ENCODE measurements around the gene KCNK2. TPM values are rescaled to one million over a fixed set of nuclear protein-coding genes. Genes with fewer than 3 reads are reported as not detected.

KCNK2 gene
- total RNA-seq, 1 donor from 2014 or later, result 4.8 TPM

- H3K4me1 Mint-ChIP-seq, result peaks cover 6% of the 10 kb centered on the region
- H3K27me3 Mint-ChIP-seq (ENCODE audit: low read depth), result peaks cover 70% of the 10 kb centered on the region
- no peaks in the 10 kb centered on the region for H3K36me3 Mint-ChIP-seq (ENCODE audit: low read depth)
- DNase-seq (ENCODE audit: low read depth, low spot score), result no peak
- TF ChIP-seq, protein P1, sequence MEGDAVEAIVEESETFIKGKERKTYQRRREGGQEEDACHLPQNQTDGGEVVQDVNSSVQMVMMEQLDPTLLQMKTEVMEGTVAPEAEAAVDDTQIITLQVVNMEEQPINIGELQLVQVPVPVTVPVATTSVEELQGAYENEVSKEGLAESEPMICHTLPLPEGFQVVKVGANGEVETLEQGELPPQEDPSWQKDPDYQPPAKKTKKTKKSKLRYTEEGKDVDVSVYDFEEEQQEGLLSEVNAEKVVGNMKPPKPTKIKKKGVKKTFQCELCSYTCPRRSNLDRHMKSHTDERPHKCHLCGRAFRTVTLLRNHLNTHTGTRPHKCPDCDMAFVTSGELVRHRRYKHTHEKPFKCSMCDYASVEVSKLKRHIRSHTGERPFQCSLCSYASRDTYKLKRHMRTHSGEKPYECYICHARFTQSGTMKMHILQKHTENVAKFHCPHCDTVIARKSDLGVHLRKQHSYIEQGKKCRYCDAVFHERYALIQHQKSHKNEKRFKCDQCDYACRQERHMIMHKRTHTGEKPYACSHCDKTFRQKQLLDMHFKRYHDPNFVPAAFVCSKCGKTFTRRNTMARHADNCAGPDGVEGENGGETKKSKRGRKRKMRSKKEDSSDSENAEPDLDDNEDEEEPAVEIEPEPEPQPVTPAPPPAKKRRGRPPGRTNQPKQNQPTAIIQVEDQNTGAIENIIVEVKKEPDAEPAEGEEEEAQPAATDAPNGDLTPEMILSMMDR (conservative IDR thresholded peaks at IDR 0.05), result no peak
- no peak overlapping the region for H3K27ac Mint-ChIP-seq (ENCODE audit: unreplicated experiment)
- H3K9me3 Mint-ChIP-seq, result no peaks in the 10 kb centered on the region
- peak overlapping the region; percentile 58 for H3K4me3 Mint-ChIP-seq
Observed at GRCh38 chr1:215081661-215082531, 641 bp upstream of the KCNK2 start.

GRCh38 chr1:215083383-215083961 lies 935 bp downstream of the KCNK2 start:
- peak overlapping the region; percentile 96 for H3K4me3 Mint-ChIP-seq
- DNase-seq (ENCODE audit: low read depth, low spot score), result peak; percentile 25
- peaks cover 6% of the 10 kb centered on the region for H3K4me1 Mint-ChIP-seq
- peaks cover 70% of the 10 kb centered on the region for H3K27me3 Mint-ChIP-seq (ENCODE audit: low read depth)
- TF ChIP-seq, protein P1 (conservative IDR thresholded peaks at IDR 0.05), result no peak
- peak overlapping the region; percentile 69 for H3K27ac Mint-ChIP-seq (ENCODE audit: unreplicated experiment)
- H3K9me3 Mint-ChIP-seq, result no peaks in the 10 kb centered on the region
- no peaks in the 10 kb centered on the region for H3K36me3 Mint-ChIP-seq (ENCODE audit: low read depth)

DNA sequence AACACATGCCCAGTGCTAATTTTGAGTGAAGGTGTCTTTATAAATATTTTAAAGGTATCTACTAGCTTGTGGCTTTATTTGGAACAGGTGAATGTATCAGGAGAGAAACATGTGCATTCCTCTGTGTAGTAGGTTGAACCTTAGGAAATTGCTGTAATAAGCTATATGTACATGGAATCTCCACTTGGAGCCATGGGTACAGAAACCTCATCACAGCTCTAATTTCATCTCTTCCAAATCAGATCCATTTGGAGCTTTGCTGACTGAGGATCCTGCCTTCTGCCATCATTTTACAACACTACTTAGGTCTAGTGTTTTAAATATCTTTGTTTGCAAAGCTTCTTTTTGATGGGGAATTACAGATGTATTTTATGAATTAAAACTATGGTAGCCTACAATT lies 2.1 kb downstream of the KCNK2 start:
- Mint-ChIP-seq H3K4me1 (peaks cover 6% of the 10 kb centered on the region), H3K27ac (ENCODE audit: unreplicated experiment) (no peak overlapping the region), H3K27me3 (ENCODE audit: low read depth) (peaks cover 65% of the 10 kb centered on the region), H3K36me3 (ENCODE audit: low read depth) (no peaks in the 10 kb centered on the region), H3K4me3 (peak overlapping the region; percentile 96), H3K9me3 (no peaks in the 10 kb centered on the region)
- TF ChIP-seq, protein P1 (conservative IDR thresholded peaks at IDR 0.05), result no peak
- DNase-seq (ENCODE audit: low read depth, low spot score), result no peak

- DNase-seq (ENCODE audit: low read depth, low spot score), result no peak
- Mint-ChIP-seq H3K27ac (ENCODE audit: unreplicated experiment) (no peak overlapping the region), H3K9me3 (no peaks in the 10 kb centered on the region), H3K4me1 (peaks cover 6% of the 10 kb centered on the region), H3K4me3 (peak overlapping the region; percentile 2), H3K36me3 (ENCODE audit: low read depth) (no peaks in the 10 kb centered on the region), H3K27me3 (ENCODE audit: low read depth) (peaks cover 35% of the 10 kb centered on the region)
- TF ChIP-seq, protein P1 (conservative IDR thresholded peaks at IDR 0.05), result no peak
Observed at GRCh38 chr1:215087603-215088002, 5.1 kb downstream of the KCNK2 start.

GRCh38 chr1:215094381-215094780 lies 11.8 kb downstream of the KCNK2 start:
- Mint-ChIP-seq H3K4me3 (no peak overlapping the region), H3K27me3 (ENCODE audit: low read depth) (no peaks in the 10 kb centered on the region), H3K9me3 (no peaks in the 10 kb centered on the region), H3K36me3 (ENCODE audit: low read depth) (no peaks in the 10 kb centered on the region), H3K4me1 (no peaks in the 10 kb centered on the region), H3K27ac (ENCODE audit: unreplicated experiment) (no peak overlapping the region)
- TF ChIP-seq, protein P1 (conservative IDR thresholded peaks at IDR 0.05), result no peak
- no peak for DNase-seq (ENCODE audit: low read depth, low spot score)

All from neural crest cell (in vitro differentiated cells).